Skeletal muscle satellite cell (primary cell): Measurements from ENCODE around the gene CERS6. TPM values are rescaled to one million over a fixed set of nuclear protein-coding genes. Genes with fewer than 3 reads are reported as not detected.
"Not testable (repeated sequence)": the region's sequence is repeated elsewhere in the genome, so short reads cannot be mapped to it uniquely, and the experiment has no call there.

Source experiments
- H3K27me3 ChIP-seq: 2 replicates; pipeline ENCODE4 v1.7.0; 2013; ENCODE audit warnings: low read length; ENCODE audit not compliant: control insufficient read depth, insufficient read depth
- H3K36me3 ChIP-seq: 2 replicates; pipeline ENCODE4 v1.7.0; 2013; ENCODE audit warnings: mild to moderate bottlenecking, control low read depth, low read length; ENCODE audit not compliant: insufficient read depth
- H3K4me1 ChIP-seq: 2 replicates; pipeline ENCODE4 v1.7.0; 2013; ENCODE audit warnings: low read length; ENCODE audit not compliant: control insufficient read depth, insufficient read depth
- H3K4me2 ChIP-seq: 2 replicates; pipeline ENCODE4 v1.7.0; 2013; ENCODE audit warnings: mild to moderate bottlenecking, low read length
- H3K4me3 ChIP-seq: 2 replicates; pipeline ENCODE4 v1.7.0; 2013; ENCODE audit warnings: low read length
- H3K9ac ChIP-seq: 2 replicates; pipeline ENCODE4 v1.7.0; 2013; ENCODE audit warnings: mild to moderate bottlenecking, low read depth, low read length, moderate library complexity
- H3K9me3 ChIP-seq: replicated peaks from 2 replicates; pipeline ENCODE4 v1.7.0; 2013; ENCODE audit warnings: mild to moderate bottlenecking, control low read depth, low read length
- total RNA-seq: library from RNA; depleted of rRNA; stranded (reverse); fragments of >200 nt; gene quantifications from 2 replicates; pipeline ENCODE4 v1.2.3, GENCODE V29; 2012; rRNA removed

The CERS6 gene
- total RNA-seq, result 26.6 and 27.5 TPM in 2 replicates

GRCh38 chr2:168455645-168456520 is at the start of gene CERS6:
TSS of gene CERS6 (plus strand) at chr2:168456272. CDS start at chr2:168456449, 177 bp downstream.
- peaks cover 11% of the 10 kb centered on the region for H3K4me1 ChIP-seq
- H3K4me3 ChIP-seq, result peak within 1 kb of the TSS; percentile 94
- peak within 1 kb of the TSS; percentile 88 for H3K9ac ChIP-seq
- peak within 1 kb of the TSS; percentile 95 for H3K4me2 ChIP-seq
- H3K27me3 ChIP-seq, result no peaks in the 10 kb centered on the region
- no peaks in the 10 kb centered on the region for H3K36me3 ChIP-seq
- H3K9me3 ChIP-seq, result no peaks in the 10 kb centered on the region

- H3K36me3 ChIP-seq, H3K4me3 ChIP-seq, H3K9ac ChIP-seq, H3K4me1 ChIP-seq, H3K9me3 ChIP-seq, H3K4me2 ChIP-seq, H3K27me3 ChIP-seq: not testable (repeated sequence)
These were observed 43.8 kb upstream of the CERS6 start for GRCh38 chr2:168412301-168412700.

GRCh38 chr2:168413101-168413500 is 43.0 kb upstream of the CERS6 start:
- H3K9me3 ChIP-seq, H3K4me3 ChIP-seq, H3K36me3 ChIP-seq, H3K4me2 ChIP-seq, H3K9ac ChIP-seq, H3K4me1 ChIP-seq, H3K27me3 ChIP-seq: not testable (repeated sequence)

GRCh38 chr2:168416555-168416954 is 39.5 kb upstream of the CERS6 start:
- Histone ChIP-seq H3K36me3 (no peaks in the 10 kb centered on the region), H3K9me3 (no peaks in the 10 kb centered on the region), H3K4me3 (no peak overlapping the region), H3K4me2 (no peak overlapping the region), H3K4me1 (no peaks in the 10 kb centered on the region), H3K9ac (no peak overlapping the region), H3K27me3 (no peaks in the 10 kb centered on the region)

GRCh38 chr2:168422584-168422983 is 33.5 kb upstream of the CERS6 start:
- H3K27me3 ChIP-seq, result no peaks in the 10 kb centered on the region

GRCh38 chr2:168424112-168424951 is 31.7 kb upstream of the CERS6 start:
- Histone ChIP-seq H3K36me3 (no peaks in the 10 kb centered on the region), H3K4me3 (no peak overlapping the region), H3K9me3 (no peaks in the 10 kb centered on the region), H3K4me1 (peaks cover 6% of the 10 kb centered on the region), H3K27me3 (no peaks in the 10 kb centered on the region), H3K4me2 (no peak overlapping the region), H3K9ac (no peak overlapping the region)

More at GRCh38 chr2:168422584-168422983, 33.5 kb upstream of the CERS6 start:
- Histone ChIP-seq H3K36me3 (no peaks in the 10 kb centered on the region), H3K4me1 (peaks cover 4% of the 10 kb centered on the region), H3K9me3 (no peaks in the 10 kb centered on the region), H3K9ac (no peak overlapping the region), H3K4me3 (no peak overlapping the region), H3K4me2 (no peak overlapping the region)

GRCh38 chr2:168424971-168425370 is 31.1 kb upstream of the CERS6 start:
- no peaks in the 10 kb centered on the region for H3K27me3 ChIP-seq
- H3K36me3 ChIP-seq, result no peaks in the 10 kb centered on the region
- H3K9me3 ChIP-seq, result no peaks in the 10 kb centered on the region
- no peak overlapping the region for H3K4me2 ChIP-seq
- no peak overlapping the region for H3K4me3 ChIP-seq
- peaks cover 6% of the 10 kb centered on the region for H3K4me1 ChIP-seq
- H3K9ac ChIP-seq, result no peak overlapping the region

- no peak overlapping the region for H3K9ac ChIP-seq
- H3K36me3 ChIP-seq, result no peaks in the 10 kb centered on the region
- H3K4me2 ChIP-seq, result no peak overlapping the region
- H3K4me3 ChIP-seq, result no peak overlapping the region
- H3K4me1 ChIP-seq, result peaks cover 6% of the 10 kb centered on the region
- no peaks in the 10 kb centered on the region for H3K9me3 ChIP-seq
- H3K27me3 ChIP-seq, result no peaks in the 10 kb centered on the region
These were observed 29.2 kb upstream of the CERS6 start for GRCh38 chr2:168426861-168427260.

- Histone ChIP-seq H3K9ac (no peak overlapping the region), H3K4me3 (no peak overlapping the region), H3K4me2 (no peak overlapping the region), H3K27me3 (no peaks in the 10 kb centered on the region), H3K9me3 (no peaks in the 10 kb centered on the region), H3K4me1 (peaks cover 6% of the 10 kb centered on the region), H3K36me3 (no peaks in the 10 kb centered on the region)
These were observed 28.6 kb upstream of the CERS6 start for GRCh38 chr2:168427451-168427850.

- no peak overlapping the region for H3K4me3 ChIP-seq
- no peaks in the 10 kb centered on the region for H3K9me3 ChIP-seq
- H3K9ac ChIP-seq, result no peak overlapping the region
- no peaks in the 10 kb centered on the region for H3K27me3 ChIP-seq
- H3K36me3 ChIP-seq, result no peaks in the 10 kb centered on the region
- H3K4me2 ChIP-seq, result no peak overlapping the region
- peaks cover 6% of the 10 kb centered on the region for H3K4me1 ChIP-seq
These were observed 27.6 kb upstream of the CERS6 start for GRCh38 chr2:168428431-168428830.

GRCh38 chr2:168429988-168430387 is 26.1 kb upstream of the CERS6 start:
- Histone ChIP-seq H3K4me2 (no peak overlapping the region), H3K4me1 (peaks cover 6% of the 10 kb centered on the region), H3K27me3 (no peaks in the 10 kb centered on the region), H3K36me3 (no peaks in the 10 kb centered on the region), H3K9me3 (no peaks in the 10 kb centered on the region), H3K9ac (no peak overlapping the region), H3K4me3 (no peak overlapping the region)
